Calu3 (cell line): Measurements from ENCODE around the gene ELL2. TPM values are rescaled to one million over a fixed set of nuclear protein-coding genes. Genes with fewer than 3 reads are reported as not detected.
A peak's percentile ranks its signal among the peaks of the same experiment; 100 is the strongest.

Experiments
- BruUV-seq: library from RNA; stranded (reverse); fragments of 400-500 nt; replicated peaks from 2 replicates; lab custom pipeline; 2021; lab: Mats Ljungman, UMichigan
- CTCF ChIA-PET: fragments of 300-600 bp; sonication (Branson Sonifier 250); formaldehyde crosslinking; loops from one replicate; lab custom pipeline; 2022; ENCODE audit warnings: antibody characterized with exemption; lab: Charles Lee
- DNase-seq: peaks from one replicate; pipeline ENCODE4 v3.0.0; 2022
- H3K27ac Mint-ChIP-seq: one replicate; pipeline ENCODE4 v1.8.0; 2022; ENCODE audit warnings: mixed read lengths; ENCODE audit not compliant: unreplicated experiment
- H3K27me3 Mint-ChIP-seq: one replicate; pipeline ENCODE4 v1.8.0; 2022; ENCODE audit warnings: mixed read lengths; ENCODE audit not compliant: unreplicated experiment
- H3K36me3 Mint-ChIP-seq: one replicate; pipeline ENCODE4 v1.8.0; 2022; ENCODE audit warnings: mild to moderate bottlenecking, moderate library complexity, mixed read lengths; ENCODE audit not compliant: insufficient read depth, unreplicated experiment
- H3K4me1 Mint-ChIP-seq: one replicate; pipeline ENCODE4 v1.8.0; 2022; ENCODE audit warnings: mild to moderate bottlenecking, low read depth, mixed read lengths; ENCODE audit not compliant: unreplicated experiment
- H3K4me3 Mint-ChIP-seq: one replicate; pipeline ENCODE4 v1.8.0; 2022; ENCODE audit warnings: mild to moderate bottlenecking, low read depth, moderate library complexity, mixed read lengths; ENCODE audit not compliant: unreplicated experiment
- H3K9me3 Mint-ChIP-seq: one replicate; pipeline ENCODE4 v1.8.0; 2022; ENCODE audit warnings: low read depth, mixed read lengths; ENCODE audit not compliant: unreplicated experiment
- intact Hi-C: fragments of 100-400 bp; cut with micrococcal nuclease; formaldehyde crosslinking; loops from one replicate; pipeline ENCODE4 v1.10.0; 2022; ENCODE audit not compliant: unreplicated experiment
- total RNA-seq: library from RNA; stranded (reverse); gene quantifications from 2 replicates; pipeline ENCODE4 v1.2.3, GENCODE V29; 2022
- TF ChIP-seq, protein P1 (sequence below): fragments of 200-600 bp; IDR thresholded peaks from one replicate; pipeline ENCODE4 v1.8.0; 2022; ENCODE audit warnings: antibody characterized with exemption; ENCODE audit not compliant: unreplicated experiment

ELL2 gene
- total RNA-seq, 1 experiment from 2014 or later, result 57.7 TPM

DNA sequence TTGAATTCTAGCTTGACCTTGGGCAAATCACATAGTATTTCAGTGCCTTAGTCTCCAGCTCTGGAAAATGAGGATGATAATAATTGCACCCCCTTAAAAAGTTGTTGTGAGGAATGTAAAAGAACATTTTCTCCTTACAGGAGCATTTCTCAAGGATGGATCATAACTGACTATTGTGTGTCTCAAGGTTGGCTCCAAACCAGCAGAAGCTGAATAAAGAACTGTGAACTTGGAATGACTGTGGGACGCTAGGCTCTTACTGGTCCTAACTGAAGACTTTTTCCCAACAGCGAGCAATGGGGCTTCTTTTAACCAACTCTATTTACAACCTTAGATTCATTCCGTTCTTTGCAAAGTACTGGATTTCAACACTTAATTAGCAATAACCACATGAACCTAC is 113.0 kb downstream of the ELL2 start:
- peaks cover 12% of the 10 kb centered on the region for H3K4me1 Mint-ChIP-seq

DNA sequence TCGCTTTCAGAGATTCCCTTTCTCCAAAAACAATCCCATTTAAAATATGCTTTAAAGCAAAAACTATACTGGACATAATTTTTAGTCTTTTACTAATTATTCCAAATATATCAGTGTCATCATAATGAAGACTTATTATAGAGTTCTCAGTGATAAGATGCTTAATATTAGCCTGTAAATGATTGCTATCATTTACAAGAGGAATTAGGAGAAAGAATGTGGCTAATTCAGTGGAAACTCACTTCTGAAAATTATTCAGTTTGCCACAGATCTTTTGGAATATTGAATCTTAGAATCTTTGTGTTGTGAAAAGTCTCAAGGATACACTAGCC is 114.4 kb downstream of the ELL2 start:
- CTCF ChIA-PET, result interaction anchor here (0.9 to 4.2 kb wide), 4 partner anchors 12 to 206 kb away, joined by 3 to 22 read pairs (median 4); partner anchors contain the start of gene GLRX
- TF ChIP-seq, protein P1, sequence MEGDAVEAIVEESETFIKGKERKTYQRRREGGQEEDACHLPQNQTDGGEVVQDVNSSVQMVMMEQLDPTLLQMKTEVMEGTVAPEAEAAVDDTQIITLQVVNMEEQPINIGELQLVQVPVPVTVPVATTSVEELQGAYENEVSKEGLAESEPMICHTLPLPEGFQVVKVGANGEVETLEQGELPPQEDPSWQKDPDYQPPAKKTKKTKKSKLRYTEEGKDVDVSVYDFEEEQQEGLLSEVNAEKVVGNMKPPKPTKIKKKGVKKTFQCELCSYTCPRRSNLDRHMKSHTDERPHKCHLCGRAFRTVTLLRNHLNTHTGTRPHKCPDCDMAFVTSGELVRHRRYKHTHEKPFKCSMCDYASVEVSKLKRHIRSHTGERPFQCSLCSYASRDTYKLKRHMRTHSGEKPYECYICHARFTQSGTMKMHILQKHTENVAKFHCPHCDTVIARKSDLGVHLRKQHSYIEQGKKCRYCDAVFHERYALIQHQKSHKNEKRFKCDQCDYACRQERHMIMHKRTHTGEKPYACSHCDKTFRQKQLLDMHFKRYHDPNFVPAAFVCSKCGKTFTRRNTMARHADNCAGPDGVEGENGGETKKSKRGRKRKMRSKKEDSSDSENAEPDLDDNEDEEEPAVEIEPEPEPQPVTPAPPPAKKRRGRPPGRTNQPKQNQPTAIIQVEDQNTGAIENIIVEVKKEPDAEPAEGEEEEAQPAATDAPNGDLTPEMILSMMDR, result no peak
- Mint-ChIP-seq H3K27ac (no peak overlapping the region), H3K27me3 (no peaks in the 10 kb centered on the region), H3K4me1 (peaks cover 18% of the 10 kb centered on the region), H3K4me3 (no peak overlapping the region), H3K9me3 (no peaks in the 10 kb centered on the region), H3K36me3 (peaks cover 5% of the 10 kb centered on the region)
- intact Hi-C loops, result loop anchor here (1.0 kb wide), 3 partner anchors 66 to 203 kb away; no protein-coding TSS in a partner anchor
- DNase-seq, result no peak
- BruUV-seq, result no TSS peak

More for the DNA sequence above, 113.0 kb downstream of the ELL2 start:
- TF ChIP-seq, protein P1, result no peak
- Mint-ChIP-seq H3K4me3 (no peak overlapping the region), H3K36me3 (no peaks in the 10 kb centered on the region), H3K27ac (no peak overlapping the region), H3K9me3 (no peaks in the 10 kb centered on the region), H3K27me3 (no peaks in the 10 kb centered on the region)
- BruUV-seq, result no TSS peak
- intact Hi-C loops, result no loop called here
- CTCF ChIA-PET, result interaction anchor here (1.4 to 4.2 kb wide), 2 partner anchors 9 to 67 kb away, joined by 5 to 22 read pairs; no protein-coding TSS in a partner anchor
- no peak for DNase-seq

DNA sequence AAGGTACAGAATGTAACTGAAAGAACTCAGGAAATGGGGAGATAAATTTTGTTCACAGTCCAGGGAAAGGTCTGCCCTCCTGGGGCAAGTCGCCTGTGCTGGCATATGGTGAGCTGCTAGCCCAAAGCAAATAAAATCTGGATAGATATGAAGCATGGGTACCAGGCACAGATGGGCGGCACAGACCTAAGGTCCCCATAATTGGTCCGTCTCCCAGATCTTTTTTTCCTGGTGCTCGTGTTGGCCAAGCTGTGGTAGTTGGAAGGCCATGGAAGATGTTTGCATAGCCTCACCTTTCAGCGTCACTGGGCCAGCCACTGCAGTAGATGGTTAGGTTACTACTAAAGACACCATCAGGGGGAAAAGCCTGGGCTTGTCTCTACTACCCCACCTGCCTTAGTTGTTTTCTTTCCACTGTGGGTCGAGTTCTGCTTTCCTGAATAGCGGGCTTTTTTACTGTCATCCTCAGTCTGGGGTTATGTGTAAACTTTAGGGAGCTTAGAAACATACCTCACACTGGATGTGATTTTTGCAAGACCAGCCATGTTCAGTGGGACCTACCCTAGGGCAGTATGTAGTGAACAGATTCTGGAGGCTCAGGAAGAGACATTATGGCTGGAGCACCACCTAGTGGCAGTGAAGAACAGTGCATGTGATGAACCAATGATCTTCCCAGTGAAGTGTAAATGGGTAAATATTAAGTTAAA is 114.9 kb downstream of the ELL2 start:
- H3K4me1 Mint-ChIP-seq, result peaks cover 15% of the 10 kb centered on the region
- CTCF ChIA-PET, result interaction anchor here (0.9 to 4.2 kb wide), 2 partner anchors 65 to 205 kb away, joined by 5 to 22 read pairs; no protein-coding TSS in a partner anchor
- peak; percentile 76 for DNase-seq
- TF ChIP-seq, protein P1, result peak; percentile 83
- H3K27ac Mint-ChIP-seq, result no peak overlapping the region
- BruUV-seq, result no TSS peak
- no peaks in the 10 kb centered on the region for H3K9me3 Mint-ChIP-seq
- H3K4me3 Mint-ChIP-seq, result no peak overlapping the region
- no peaks in the 10 kb centered on the region for H3K27me3 Mint-ChIP-seq
- H3K36me3 Mint-ChIP-seq, result peaks cover 5% of the 10 kb centered on the region
- intact Hi-C loops, result loop anchor here (1.0 kb wide), 3 partner anchors 65 to 202 kb away; no protein-coding TSS in a partner anchor

DNA sequence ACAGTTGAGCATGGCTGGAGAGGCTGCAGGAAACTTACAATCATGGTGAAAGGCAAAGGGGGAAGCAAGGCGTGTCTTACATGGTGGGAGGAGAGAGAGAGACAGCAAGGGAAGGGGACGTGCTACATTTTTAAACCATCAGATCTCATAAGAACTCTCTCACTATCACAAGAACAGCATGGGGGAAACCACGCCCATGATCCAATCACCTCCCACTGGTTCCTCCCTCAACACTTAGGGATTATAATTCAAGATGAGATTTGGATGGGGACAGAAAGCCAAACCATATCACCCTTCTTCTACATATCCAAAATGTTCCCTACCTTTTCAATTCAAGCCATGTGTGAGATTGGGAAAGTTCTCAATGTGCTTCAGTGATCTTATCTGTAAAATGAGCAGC is 116.3 kb downstream of the ELL2 start:
- H3K27ac Mint-ChIP-seq, result no peak overlapping the region
- no peaks in the 10 kb centered on the region for H3K27me3 Mint-ChIP-seq
- intact Hi-C loops, result no loop called here
- H3K36me3 Mint-ChIP-seq, result peaks cover 5% of the 10 kb centered on the region
- CTCF ChIA-PET, result no interaction called here
- BruUV-seq, result no TSS peak
- H3K4me3 Mint-ChIP-seq, result no peak overlapping the region
- peaks cover 25% of the 10 kb centered on the region for H3K4me1 Mint-ChIP-seq
- H3K9me3 Mint-ChIP-seq, result no peaks in the 10 kb centered on the region
- DNase-seq, result no peak
- TF ChIP-seq, protein P1, result no peak
